A549 treated with RU486 at 1 μM for 4 hours (cell line): ENCODE measurements around the gene AHDC1. TPM values are rescaled to one million over a fixed set of nuclear protein-coding genes. Genes with fewer than 3 reads are reported as not detected.

Experiments used
- total RNA-seq: library from RNA; stranded (reverse); fragments of 200-300 nt; extraction: Qiagen RNA extraction; gene quantifications from 5 replicates; pipeline ENCODE4 v1.2.3, GENCODE V29; 2022; ENCODE audit warnings: low read depth

The AHDC1 gene, protein sequence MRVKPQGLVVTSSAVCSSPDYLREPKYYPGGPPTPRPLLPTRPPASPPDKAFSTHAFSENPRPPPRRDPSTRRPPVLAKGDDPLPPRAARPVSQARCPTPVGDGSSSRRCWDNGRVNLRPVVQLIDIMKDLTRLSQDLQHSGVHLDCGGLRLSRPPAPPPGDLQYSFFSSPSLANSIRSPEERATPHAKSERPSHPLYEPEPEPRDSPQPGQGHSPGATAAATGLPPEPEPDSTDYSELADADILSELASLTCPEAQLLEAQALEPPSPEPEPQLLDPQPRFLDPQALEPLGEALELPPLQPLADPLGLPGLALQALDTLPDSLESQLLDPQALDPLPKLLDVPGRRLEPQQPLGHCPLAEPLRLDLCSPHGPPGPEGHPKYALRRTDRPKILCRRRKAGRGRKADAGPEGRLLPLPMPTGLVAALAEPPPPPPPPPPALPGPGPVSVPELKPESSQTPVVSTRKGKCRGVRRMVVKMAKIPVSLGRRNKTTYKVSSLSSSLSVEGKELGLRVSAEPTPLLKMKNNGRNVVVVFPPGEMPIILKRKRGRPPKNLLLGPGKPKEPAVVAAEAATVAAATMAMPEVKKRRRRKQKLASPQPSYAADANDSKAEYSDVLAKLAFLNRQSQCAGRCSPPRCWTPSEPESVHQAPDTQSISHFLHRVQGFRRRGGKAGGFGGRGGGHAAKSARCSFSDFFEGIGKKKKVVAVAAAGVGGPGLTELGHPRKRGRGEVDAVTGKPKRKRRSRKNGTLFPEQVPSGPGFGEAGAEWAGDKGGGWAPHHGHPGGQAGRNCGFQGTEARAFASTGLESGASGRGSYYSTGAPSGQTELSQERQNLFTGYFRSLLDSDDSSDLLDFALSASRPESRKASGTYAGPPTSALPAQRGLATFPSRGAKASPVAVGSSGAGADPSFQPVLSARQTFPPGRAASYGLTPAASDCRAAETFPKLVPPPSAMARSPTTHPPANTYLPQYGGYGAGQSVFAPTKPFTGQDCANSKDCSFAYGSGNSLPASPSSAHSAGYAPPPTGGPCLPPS (N-terminal part only)
- 11.2 to 20.0 TPM (median 19.3 TPM) in 5 replicates for total RNA-seq

DNA sequence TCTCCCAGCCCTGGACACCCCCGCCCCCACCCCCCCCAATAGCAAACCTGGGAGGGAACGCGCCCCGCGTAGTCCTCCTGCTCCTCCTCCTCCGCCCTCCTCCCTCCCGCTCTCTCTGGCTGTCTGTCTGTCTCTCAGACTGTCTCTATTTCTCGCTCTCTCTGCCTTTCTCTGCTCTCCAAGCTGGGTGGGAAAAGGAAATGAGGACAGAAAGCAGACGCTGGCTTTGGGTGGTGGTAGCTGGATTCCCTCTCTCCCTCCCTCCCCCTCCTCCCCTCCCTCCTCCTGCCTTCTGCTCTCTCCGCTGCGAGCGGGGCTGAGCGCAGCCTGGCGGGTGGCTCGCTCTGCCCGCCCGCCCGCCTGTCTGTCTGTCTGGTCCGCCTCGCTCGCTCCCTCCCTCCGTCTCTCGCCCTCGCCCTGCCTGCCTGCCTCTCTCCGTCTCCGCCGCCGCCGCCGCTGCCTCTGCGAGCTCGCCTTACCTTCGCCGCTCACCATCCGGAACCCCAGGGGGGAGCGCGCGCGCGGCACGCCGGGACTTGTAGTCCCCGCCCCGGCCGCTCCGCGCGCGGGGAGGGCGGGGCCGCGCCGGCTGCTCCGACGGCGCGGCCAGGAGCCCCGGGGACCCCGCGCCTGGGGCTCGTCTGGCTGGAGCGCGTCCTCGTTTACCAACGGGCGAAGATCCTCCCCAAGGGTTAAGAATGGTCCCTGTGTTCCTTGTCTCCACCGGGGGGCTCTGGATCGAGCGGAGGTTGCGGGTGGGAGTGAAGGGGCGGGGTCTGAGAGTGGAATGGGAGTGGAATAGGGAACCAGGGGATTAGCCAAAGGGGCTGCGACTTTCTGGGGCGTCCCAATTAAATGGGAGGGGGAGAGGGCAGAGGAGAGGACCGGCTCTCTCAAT is at the start of gene AHDC1:
TSS of gene AHDC1 (minus strand) at position 464 of the 898 bp plus-strand sequence. CDS start 52,029 bp downstream, outside the sequence.

DNA sequence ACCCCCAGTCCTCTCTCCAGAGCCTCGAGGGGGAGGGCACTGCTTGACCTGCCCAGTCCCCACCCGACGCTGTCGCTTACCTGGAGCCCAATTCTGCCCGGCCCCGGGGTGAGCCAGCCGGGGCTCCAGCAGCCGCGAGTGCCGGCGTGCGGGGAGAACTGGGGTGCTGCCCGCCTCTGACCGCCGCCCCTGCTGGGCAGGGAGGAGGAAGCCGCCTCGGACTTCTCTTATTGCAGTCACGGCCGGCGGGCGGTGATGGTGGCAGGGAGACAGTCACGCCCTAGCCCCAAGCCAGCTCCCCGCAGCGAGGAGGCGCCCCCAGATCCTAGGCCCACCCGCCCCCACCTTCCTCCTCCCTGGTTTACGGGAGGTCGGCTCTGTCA is 31.0 kb upstream of the AHDC1 start, which contains the start of gene FGR:
TSS of gene FGR (minus strand) at position 201 of the 383 bp plus-strand sequence. CDS start 11,269 bp downstream, outside the sequence.

DNA sequence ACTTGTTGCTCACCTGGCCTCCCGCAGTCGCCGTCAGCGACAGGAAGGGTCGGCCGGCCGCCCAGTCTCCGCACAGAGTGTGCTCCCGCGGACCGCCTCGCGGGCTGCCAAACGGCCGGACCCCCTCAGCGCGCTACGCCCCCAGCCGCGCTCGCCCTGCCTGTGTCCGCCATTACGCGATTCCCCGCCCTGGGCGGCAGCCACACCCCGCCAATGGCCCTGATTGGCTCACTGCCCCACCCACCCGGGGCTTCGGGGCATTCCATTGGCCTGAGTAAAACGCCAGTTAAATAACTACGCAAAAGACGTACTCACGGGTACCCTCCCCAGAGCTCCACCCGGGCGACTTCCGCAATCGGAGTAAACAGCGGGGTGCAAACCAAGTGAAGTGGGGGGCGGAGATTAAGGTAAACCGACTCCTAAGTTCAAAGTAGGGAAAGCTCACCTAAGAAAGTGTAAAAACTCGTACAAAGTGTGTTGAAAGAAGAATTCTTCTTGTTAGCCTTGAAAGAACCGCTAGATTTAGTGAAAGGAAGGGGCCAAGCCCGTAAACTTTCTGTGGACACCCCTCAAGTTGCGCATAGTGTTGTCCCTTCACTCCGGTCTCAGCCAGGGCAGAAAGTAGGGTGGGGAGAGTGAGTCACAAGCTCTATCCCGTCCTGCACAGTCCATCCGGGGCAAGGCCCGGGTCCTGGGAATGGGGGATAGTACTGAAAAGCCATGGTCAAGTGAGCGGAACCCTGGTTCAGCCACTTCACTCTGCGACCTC is 113.8 kb downstream of the AHDC1 start, which contains the start of gene WASF2:
TSS of gene WASF2 (minus strand) at position 195 of the 769 bp plus-strand sequence. CDS start 61,277 bp downstream, outside the sequence.

Other genes starting within 250 kb of the AHDC1 start
- 5.9 to 13.2 TPM (median 11.4 TPM) in 5 replicates for gene MAP3K6, start 237.2 kb downstream of the AHDC1 start, total RNA-seq
- gene FCN3, start 229.3 kb downstream of the AHDC1 start, total RNA-seq: not detected in 5 replicates
- not detected in 5 replicates for gene CD164L2, start 220.8 kb downstream of the AHDC1 start, total RNA-seq
- gene GPR3, start 211.5 kb downstream of the AHDC1 start, total RNA-seq: 1.5 to 2.7 TPM (median 2.3 TPM) in 5 replicates
- 39.2 to 51.6 TPM (median 50.2 TPM) in 5 replicates for gene WASF2, start 114.0 kb downstream of the AHDC1 start, total RNA-seq
- 0.06 to 0.09 TPM in 2 of 5 replicates, not detected in the others for gene FGR, start 31.0 kb upstream of the AHDC1 start, total RNA-seq
- gene IFI6, start 68.0 kb upstream of the AHDC1 start, total RNA-seq: 10.4 to 16.5 TPM (median 14.8 TPM) in 5 replicates
- 4.4 to 5.7 TPM (median 4.9 TPM) in 5 replicates for gene FAM76A, start 121.8 kb upstream of the AHDC1 start, total RNA-seq
- 8.4 to 9.5 TPM (median 8.6 TPM) in 5 replicates for gene STX12, start 169.1 kb upstream of the AHDC1 start, total RNA-seq
- 36.4 to 41.1 TPM (median 37.6 TPM) in 5 replicates for gene PPP1R8, start 226.6 kb upstream of the AHDC1 start, total RNA-seq